Stimulated activated CD8-positive, alpha-beta memory T cell treated with anti-CD3 and anti-CD28 coated beads, Interleukin-7, amount 100 ng/mL, for 48 hours (primary cell): ENCODE data around the gene DOCK4.

Experiments used
- DNase-seq, 2 donors: peaks; one replicate each; pipeline ENCODE4 v3.0.0-alpha.2; 2020; ENCODE audit warnings: low read depth in 1 of 2; ENCODE audit errors: extremely low read depth in 1 of 2

DOCK4 gene

DNA sequence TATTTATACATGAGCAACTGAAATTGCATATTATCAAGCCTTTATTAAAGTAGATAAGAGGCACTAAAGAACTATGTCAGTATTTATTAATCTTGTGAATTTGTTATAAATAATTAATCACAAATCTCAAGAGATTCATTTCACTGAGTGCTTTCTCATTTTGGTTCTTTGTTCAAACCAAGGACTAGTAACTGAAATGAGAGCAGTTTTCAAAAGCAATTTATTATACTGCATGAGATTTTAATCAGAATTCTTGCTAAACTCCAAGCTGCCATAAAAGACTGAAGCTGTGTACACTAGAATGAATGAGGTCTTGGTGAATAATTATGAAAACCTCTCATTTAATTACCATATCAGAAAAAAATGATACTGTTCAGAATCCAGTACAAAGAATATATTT is 419.1 kb downstream of the DOCK4 start:
- no peak for DNase-seq

DNA sequence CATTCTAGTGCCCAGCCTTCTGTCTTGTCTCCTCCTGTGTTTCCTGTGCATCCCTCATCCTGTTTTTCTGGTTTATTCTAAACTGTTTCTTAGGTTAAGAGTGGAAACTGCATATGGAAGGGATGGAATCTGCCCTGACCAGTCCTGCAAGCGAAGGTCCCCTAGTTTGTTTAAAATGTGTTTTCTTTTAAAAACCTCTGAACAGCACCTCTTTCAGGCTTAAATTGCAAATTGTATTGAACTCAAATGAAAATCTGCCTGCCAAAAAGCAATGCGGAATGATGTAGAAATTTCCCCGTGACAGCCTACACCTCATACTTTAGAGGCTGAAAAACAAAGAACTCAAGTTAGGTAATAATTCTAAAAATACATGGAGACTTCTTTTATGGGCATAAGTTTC is 421.1 kb downstream of the DOCK4 start:
- DNase-seq = no peak

- DNase-seq = no peak
These were observed 421.9 kb downstream of the DOCK4 start for GRCh38 chr7:111784296-111784695.

DNA sequence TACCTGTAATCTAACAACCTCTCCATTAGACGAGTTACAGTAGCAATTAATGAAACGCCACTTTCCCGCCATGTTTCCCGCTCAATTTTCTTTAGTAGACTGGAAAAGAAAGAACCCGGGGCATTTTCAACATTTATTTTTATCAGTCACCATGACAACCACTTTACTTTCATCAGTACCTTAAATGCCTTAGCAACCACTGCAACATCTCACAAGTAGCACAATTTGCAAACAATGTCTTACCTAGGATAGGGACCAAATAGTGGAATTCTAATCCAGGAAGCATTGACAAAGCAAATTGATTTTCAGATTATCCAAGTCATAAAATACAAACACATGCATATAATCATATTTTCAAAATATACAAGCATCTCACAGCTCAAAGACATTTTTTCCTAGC is 422.3 kb downstream of the DOCK4 start:
- no peak for DNase-seq

DNA sequence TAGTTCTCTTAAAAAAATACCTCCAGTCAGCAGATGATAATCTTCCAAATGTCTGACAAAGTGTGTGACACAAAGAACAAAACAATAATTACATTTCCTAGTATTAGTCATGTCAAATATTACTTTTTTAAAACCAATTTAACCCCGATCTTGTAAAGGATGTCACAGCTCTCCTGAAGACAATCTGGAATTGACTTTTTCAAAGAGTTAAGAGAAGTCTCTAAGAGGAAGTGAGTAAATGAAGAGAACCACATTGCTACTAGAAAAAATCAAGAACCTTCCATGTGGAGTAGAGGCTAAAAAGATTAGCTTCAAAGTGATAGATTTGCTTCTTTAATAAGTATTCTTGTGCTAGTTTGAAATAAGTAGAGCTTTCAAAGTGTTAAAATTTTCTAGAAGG is 425.7 kb downstream of the DOCK4 start:
- DNase-seq = no peak

GRCh38 chr7:111775206-111775605 is 431.0 kb downstream of the DOCK4 start:
- no peak for DNase-seq

DNA sequence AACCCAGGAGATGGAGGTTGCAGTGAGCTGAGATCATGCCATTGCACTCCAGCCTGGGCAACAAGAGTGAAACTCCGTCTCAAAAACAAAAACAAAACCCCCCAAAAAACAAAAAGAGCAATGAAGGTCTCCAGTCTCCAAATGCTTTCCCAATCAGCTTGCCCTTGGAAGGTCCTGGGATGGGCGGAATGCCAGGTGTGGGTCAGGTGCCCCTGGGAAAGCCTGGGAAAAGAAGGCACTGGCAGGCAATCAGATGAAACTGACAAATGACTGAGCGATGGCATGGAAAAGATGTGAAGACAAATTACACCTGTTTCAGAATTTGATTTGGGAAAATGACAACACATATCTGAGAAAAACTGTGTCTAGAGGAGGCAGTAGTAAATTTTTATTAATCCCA is 433.5 kb downstream of the DOCK4 start:
- no peak for DNase-seq

- DNase-seq = no peak
These were observed 434.6 kb downstream of the DOCK4 start for GRCh38 chr7:111771638-111772037.

GRCh38 chr7:111770116-111770515 is 436.1 kb downstream of the DOCK4 start:
- no peak for DNase-seq

DNA sequence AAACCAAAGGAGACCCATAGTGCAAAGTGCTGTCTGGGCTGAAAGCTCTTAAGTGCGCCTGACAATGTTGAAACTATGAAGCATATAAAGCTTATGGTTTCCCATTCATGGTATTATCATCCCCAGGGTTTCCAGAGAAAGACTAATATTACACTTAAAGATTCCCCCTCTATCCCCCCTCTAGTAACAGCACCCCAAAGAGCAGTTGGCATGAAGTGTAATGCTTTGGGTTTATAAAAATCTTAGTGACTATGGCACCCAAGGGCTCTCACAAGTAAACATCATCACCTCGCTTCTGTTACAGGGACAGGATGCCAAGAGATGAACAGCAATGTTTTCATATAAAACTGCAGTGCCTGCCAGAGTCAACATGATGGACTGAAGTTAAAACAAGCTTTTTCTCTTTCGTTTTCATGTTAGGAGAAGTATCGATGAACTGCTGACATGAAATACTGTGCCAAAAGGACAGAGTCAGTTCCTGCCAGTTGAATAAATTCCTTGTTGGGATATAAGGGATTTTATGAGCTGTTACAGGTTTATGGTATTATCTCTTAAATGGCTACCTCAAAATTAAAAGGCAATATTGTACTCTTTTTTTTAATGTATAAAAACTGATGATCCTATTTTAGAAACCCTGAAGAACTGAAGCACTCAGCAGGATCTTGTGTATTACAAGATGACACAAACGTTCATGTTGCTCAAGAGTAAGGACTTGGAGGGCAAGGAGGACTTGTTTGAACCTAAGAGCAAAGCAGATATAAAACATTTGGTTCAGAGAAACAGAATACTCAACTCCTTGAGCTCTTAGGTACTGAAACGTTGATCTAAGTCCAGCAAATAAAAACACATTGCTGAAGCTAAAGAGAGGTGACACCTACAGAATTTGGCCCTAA is 440.2 kb downstream of the DOCK4 start:
- no peak for DNase-seq

GRCh38 chr7:111763221-111763801 is 442.9 kb downstream of the DOCK4 start:
- no peak for DNase-seq

- DNase-seq = no peak
These were observed 443.4 kb downstream of the DOCK4 start for GRCh38 chr7:111762799-111763198.

- DNase-seq = no peak
These were observed 444.0 kb downstream of the DOCK4 start for GRCh38 chr7:111762211-111762610.

DNA sequence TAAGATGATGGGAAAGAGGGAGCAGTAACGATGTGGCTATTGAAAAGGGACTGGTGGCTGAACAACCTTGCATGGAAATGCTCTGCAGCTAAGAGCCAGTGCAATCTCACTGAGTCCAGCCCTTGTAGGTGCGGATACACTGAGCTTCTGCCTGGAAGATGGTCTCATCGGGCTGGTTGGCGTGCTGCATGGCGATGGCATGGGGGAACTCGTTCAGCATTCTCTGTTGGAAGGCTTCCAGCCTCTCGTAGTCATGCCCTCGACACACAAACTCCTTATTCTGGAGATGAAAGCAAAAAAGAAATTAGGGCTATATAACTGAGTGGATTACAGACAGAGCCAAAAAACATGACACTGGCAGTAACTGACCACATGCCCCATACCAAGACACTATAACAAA is 446.2 kb downstream of the DOCK4 start:
- DNase-seq = no peak

DNA sequence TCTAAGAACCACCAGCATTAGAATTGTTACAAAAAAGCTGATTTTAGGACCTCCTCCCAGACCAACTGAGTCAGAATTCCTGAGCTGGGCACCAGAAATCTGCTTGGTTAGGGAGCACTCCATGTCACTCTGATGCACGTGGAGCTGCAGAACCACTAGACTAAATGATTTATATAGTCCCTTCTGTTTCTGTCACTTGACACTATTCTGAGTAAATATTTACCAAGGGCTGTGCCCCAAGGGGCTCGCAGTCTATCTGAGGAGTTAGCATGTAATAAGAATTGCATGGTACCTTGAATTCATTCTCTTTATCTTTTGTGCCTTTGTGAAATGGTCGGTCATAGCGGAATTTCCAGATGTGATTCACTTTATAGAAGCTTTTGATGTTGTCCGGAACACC is 447.9 kb downstream of the DOCK4 start:
- no peak for DNase-seq

DNA sequence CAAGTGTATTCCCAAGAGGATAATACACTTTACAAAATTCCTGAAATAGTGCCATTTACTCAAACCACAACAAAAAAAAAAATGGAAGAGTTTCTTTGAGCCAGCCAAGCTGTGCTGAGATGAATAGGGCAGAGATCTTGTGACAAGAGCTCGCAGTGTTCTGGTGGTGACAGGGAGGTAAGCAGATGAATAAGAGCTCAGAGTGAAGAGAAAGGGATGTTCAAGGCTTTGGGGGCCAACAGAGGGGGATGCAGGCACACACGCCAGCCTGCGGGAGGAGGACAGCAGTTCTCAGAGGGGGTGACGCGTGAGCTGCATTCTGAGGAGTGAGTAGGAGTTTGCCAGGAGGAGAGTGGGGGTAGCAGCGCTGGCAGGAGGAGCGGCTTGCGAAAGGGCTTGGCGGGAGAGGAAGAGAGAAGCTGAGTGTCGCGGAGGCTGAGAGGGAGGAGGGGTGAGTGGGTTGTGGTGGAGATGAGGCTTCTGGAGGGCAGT is 449.5 kb downstream of the DOCK4 start:
- DNase-seq = no peak

- no peak for DNase-seq
These were observed 450.8 kb downstream of the DOCK4 start for GRCh38 chr7:111755383-111755782.

DNA sequence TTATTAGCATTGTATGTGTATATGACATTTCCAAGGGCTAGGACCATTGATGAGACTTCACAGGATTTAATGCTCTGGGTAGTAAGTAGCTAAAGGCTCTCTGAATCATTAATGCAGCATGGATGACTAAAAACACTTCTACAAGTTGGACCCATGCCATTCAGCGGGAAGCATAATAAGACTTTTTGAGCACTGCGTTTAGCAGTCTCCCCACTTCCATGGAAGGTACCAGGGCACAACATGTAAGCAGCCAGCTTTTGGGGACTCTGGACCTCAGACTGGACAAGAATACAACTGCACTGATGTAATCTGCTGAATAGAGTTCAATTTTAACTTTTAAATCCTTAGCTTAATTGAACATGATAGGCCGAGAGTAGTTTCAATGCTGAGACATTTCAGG is 452.2 kb downstream of the DOCK4 start:
- DNase-seq = no peak

GRCh38 chr7:111752022-111752582 is 454.1 kb downstream of the DOCK4 start:
- DNase-seq = peak in 1 of 2 donors; percentile 37

DNA sequence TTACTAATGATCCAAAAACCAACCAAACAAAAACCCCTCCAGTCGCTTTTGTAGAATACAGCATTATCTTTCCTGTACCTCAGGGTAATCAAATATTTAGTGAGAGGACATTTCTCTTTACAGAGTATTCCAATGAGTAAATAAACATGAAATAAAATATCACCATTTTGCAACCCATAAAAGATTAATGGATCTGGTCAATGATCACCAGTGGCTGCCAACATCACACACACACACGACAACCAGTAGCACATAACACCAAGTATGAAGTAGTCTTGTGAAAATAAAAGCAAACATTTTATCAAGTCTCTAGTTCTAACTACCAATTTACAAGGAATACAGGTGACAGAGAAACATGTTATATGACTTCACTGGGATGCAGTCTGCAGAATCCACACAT is 455.3 kb downstream of the DOCK4 start:
- DNase-seq = no peak

- DNase-seq = no peak
These were observed 456.0 kb downstream of the DOCK4 start for GRCh38 chr7:111750228-111750627.

- no peak for DNase-seq
These were observed 456.6 kb downstream of the DOCK4 start for GRCh38 chr7:111749625-111750024.
